ENCODE results near the gene CLEC2D. TPM values are rescaled to one million over a fixed set of nuclear protein-coding genes. Genes with fewer than 3 reads are reported as not detected.
"Not testable (repeated sequence)": the region's sequence is repeated elsewhere in the genome, so short reads cannot be mapped to it uniquely, and the experiment has no call there.

Gene CLEC2D
- total and polyA plus RNA-seq, 2 donors (not counting 3 experiments of a cell fraction or from before 2014, with no cell fraction given): 1.8 to 4.1 TPM

DNA sequence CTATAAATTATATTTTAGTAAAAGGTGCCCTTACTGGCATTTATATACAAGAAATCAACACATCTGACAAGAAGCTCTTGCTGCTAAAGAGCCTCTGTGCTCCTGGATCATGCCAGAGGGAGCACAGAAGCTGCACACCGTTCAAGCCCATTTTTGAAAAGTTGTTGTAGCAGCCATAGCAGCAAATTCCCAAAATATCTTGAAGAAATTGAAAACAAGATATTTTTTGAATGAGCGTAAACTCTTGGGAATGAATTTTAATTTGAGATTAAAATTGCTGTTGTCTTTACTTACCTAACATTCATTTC lies 540 bp upstream of the CLEC2D start:
- intact Hi-C loops (cut with micrococcal nuclease): no loop called here
- BruUV-seq (replicated peaks): no TSS peak
- FAIRE-seq (no peak), DNase-seq (ENCODE audit: low read depth, low spot score) (no peak)
- no peak overlapping the region for H3K9ac ChIP-seq (replicated peaks; ENCODE audit: extremely low read depth, insufficient read depth, low read length)
- no peak overlapping the region for H3K4me2 ChIP-seq (ENCODE audit: insufficient read depth, low read length)
- H3K79me2 ChIP-seq (ENCODE audit: control insufficient read depth, insufficient read depth, low read length): no peaks in the 10 kb centered on the region
- TF ChIP-seq POLR2AphosphoS5 (IDR thresholded peaks at IDR 0.05; ENCODE audit: insufficient read depth, low read depth, low read length) (no peak), JUN (IDR thresholded peaks at IDR 0.05; ENCODE audit: borderline replicate concordance, insufficient read depth, insufficient read length, low read depth) (no peak), EZH2 (IDR thresholded peaks at IDR 0.05; ENCODE audit: borderline replicate concordance, low read depth, low read length, severe bottlenecking) (no peak), POLR2A (IDR thresholded peaks at IDR 0.05; ENCODE audit: low read depth, low read length) (no peak), FOS (IDR thresholded peaks at IDR 0.05; ENCODE audit: borderline replicate concordance, insufficient read depth, low read length) (no peak), GATA2 (IDR thresholded peaks at IDR 0.05; ENCODE audit: insufficient read depth, insufficient read length, low read depth, low read length) (no peak), MYC (IDR thresholded peaks at IDR 0.05; ENCODE audit: low read depth, low read length) (no peak)
- TF ChIP-seq, protein P1, sequence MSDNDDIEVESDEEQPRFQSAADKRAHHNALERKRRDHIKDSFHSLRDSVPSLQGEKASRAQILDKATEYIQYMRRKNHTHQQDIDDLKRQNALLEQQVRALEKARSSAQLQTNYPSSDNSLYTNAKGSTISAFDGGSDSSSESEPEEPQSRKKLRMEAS (IDR thresholded peaks at IDR 0.05; ENCODE audit: insufficient read depth, insufficient read length): no peak
- TF ChIP-seq, protein P2, sequence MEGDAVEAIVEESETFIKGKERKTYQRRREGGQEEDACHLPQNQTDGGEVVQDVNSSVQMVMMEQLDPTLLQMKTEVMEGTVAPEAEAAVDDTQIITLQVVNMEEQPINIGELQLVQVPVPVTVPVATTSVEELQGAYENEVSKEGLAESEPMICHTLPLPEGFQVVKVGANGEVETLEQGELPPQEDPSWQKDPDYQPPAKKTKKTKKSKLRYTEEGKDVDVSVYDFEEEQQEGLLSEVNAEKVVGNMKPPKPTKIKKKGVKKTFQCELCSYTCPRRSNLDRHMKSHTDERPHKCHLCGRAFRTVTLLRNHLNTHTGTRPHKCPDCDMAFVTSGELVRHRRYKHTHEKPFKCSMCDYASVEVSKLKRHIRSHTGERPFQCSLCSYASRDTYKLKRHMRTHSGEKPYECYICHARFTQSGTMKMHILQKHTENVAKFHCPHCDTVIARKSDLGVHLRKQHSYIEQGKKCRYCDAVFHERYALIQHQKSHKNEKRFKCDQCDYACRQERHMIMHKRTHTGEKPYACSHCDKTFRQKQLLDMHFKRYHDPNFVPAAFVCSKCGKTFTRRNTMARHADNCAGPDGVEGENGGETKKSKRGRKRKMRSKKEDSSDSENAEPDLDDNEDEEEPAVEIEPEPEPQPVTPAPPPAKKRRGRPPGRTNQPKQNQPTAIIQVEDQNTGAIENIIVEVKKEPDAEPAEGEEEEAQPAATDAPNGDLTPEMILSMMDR (IDR thresholded peaks at IDR 0.05; ENCODE audit: extremely low read depth in 1 of 2, insufficient read depth in 1 of 2, low read depth in 1 of 2, low read length in 2 of 2): no peak
- no peaks in the 10 kb centered on the region for H3K9me3 ChIP-seq (replicated peaks; ENCODE audit: control insufficient read depth, insufficient read depth, low read length)
- H2AFZ ChIP-seq (ENCODE audit: low read depth, low read length): no peak overlapping the region
- ChIA-PET POLR2A (no interaction called here), CTCF (interaction anchor here (0.9 to 1.7 kb wide), 6 partner anchors 11 to 39 kb away, joined by 3 to 7 read pairs (median 4); no protein-coding TSS in a partner anchor)
- H3K27me3 ChIP-seq (ENCODE audit: control insufficient read depth in 2 of 2, insufficient read depth in 2 of 2, low read length in 2 of 2): no peaks in the 10 kb centered on the region
- H3K9me1 ChIP-seq (replicated peaks; ENCODE audit: control insufficient read depth, extremely low read depth, insufficient read depth, low read length): no peaks in the 10 kb centered on the region
- no peak overlapping the region for H3K27ac ChIP-seq (ENCODE audit: insufficient read depth, low read depth, low read length)
- peaks cover 14% of the 10 kb centered on the region for H3K4me1 ChIP-seq (ENCODE audit: control insufficient read depth, extremely low read depth, insufficient read depth, low read length)
- no peak overlapping the region for H3K4me3 ChIP-seq (replicated peaks in 1 of 3; ENCODE audit: insufficient read depth in 1 of 3, low read depth in 1 of 3, low read length in 3 of 3)
- H3K36me3 ChIP-seq (ENCODE audit: control insufficient read depth in 2 of 2, extremely low read depth in 1 of 2, insufficient read depth in 2 of 2, low read length in 2 of 2): no peaks in the 10 kb centered on the region
- H4K20me1 ChIP-seq (replicated peaks; ENCODE audit: control insufficient read depth, extremely low read depth, insufficient read depth, low read length): no peaks in the 10 kb centered on the region
- dilution Hi-C loops (cut with MboI; ENCODE audit: extremely low pct_ligation_motif_present, low sequenced_read_pairs): no loop called here

DNA sequence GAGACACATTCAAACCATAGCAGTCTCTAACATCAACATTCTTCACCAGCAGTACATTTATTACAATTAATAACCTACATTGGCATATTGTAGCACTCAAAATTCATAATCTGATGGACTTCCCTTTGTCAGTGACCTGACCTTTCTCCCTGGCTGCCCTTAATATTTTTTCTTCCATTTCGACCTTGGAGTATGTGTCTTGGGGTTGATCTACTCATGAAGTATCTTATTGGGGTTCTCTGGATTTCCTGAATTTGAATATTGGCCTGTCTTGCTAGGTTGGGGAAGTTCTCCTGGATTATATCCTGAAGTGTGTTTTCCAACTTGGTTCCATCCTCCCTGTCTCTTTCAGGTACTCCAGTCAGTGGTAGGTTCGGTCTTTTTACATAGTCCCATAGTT lies 2.8 kb downstream of the CLEC2D start:
- H3K79me2 ChIP-seq (ENCODE audit: control insufficient read depth, insufficient read depth, low read length); FAIRE-seq; H3K36me3 ChIP-seq (ENCODE audit: control insufficient read depth in 2 of 2, extremely low read depth in 1 of 2, insufficient read depth in 2 of 2, low read length in 2 of 2); POLR2A ChIA-PET; H3K27ac ChIP-seq (ENCODE audit: insufficient read depth, low read depth, low read length); dilution Hi-C loops (cut with MboI; ENCODE audit: extremely low pct_ligation_motif_present, low sequenced_read_pairs); H2AFZ ChIP-seq (ENCODE audit: low read depth, low read length); DNase-seq (ENCODE audit: low read depth, low spot score); H3K9ac ChIP-seq (replicated peaks; ENCODE audit: extremely low read depth, insufficient read depth, low read length); BruUV-seq (replicated peaks); H3K4me2 ChIP-seq (ENCODE audit: insufficient read depth, low read length); H4K20me1 ChIP-seq (replicated peaks; ENCODE audit: control insufficient read depth, extremely low read depth, insufficient read depth, low read length); H3K9me1 ChIP-seq (replicated peaks; ENCODE audit: control insufficient read depth, extremely low read depth, insufficient read depth, low read length); H3K27me3 ChIP-seq (ENCODE audit: control insufficient read depth in 2 of 2, insufficient read depth in 2 of 2, low read length in 2 of 2); H3K9me3 ChIP-seq (replicated peaks; ENCODE audit: control insufficient read depth, insufficient read depth, low read length); H3K4me3 ChIP-seq (replicated peaks in 1 of 3; ENCODE audit: insufficient read depth in 1 of 3, low read depth in 1 of 3, low read length in 3 of 3): not testable (repeated sequence)
- CTCF ChIA-PET: interaction anchor here (2.5 kb wide), 1 partner anchor 36 kb away, joined by 8 read pairs; no protein-coding TSS in a partner anchor
- intact Hi-C loops (cut with micrococcal nuclease): loop anchor here (2.0 kb wide), 1 partner anchor 28 kb away; no protein-coding TSS in a partner anchor
- peaks cover 18% of the 10 kb centered on the region for H3K4me1 ChIP-seq (ENCODE audit: control insufficient read depth, extremely low read depth, insufficient read depth, low read length)

All from endothelial cell of umbilical vein (primary cell).